ENCODE results near the gene TCEAL1. TPM values are rescaled to one million over a fixed set of nuclear protein-coding genes. Genes with fewer than 3 reads are reported as not detected.

TCEAL1 gene
- total RNA-seq: 100 to 1,000 TPM in 1 of 5 donors, 10 to 100 TPM in 3, 1 to 10 TPM in 1; 2.9 to 183 (median 43.9) TPM
- 10 to 100 TPM; 40.5 to 44.6 (median 43.1) TPM for polyA plus RNA-seq
- long read RNA-seq, donor 1, partial matches to known transcripts: 0 of 4 reads
- long read RNA-seq, donor 1, other reads (novel, unspliced or antisense): 0 of 4 reads
- long read RNA-seq, donor 2, partial matches to known transcripts: 0 of 11 reads
- long read RNA-seq, donor 2, other reads (novel, unspliced or antisense): 5 of 11 reads
- long read RNA-seq, donor 3, partial matches to known transcripts: 0 of 4 reads
- long read RNA-seq, donor 3, other reads (novel, unspliced or antisense): 0 of 4 reads
- long read RNA-seq, donor 4: 0 reads
- long read RNA-seq, donor 5, partial matches to known transcripts: 7 of 17 reads
- long read RNA-seq, donor 5, other reads (novel, unspliced or antisense): 6 of 17 reads
- long read RNA-seq, donor 6, transcript TCEAL1-201 (3 exons, 1,164 nt): major isoform, 6 of 19 reads
- long read RNA-seq, donor 6, partial matches to known transcripts: 0 of 19 reads
- long read RNA-seq, donor 6, other reads (novel, unspliced or antisense): 10 of 19 reads
- long read RNA-seq, donor 7, partial matches to known transcripts: 0 of 10 reads
- long read RNA-seq, donor 7, other reads (novel, unspliced or antisense): 6 of 10 reads
- long read RNA-seq, donor 8, transcript TCEAL1-201 (3 exons, 1,164 nt): major isoform, 5 of 10 reads
- long read RNA-seq, donor 8, partial matches to known transcripts: 0 of 10 reads
- long read RNA-seq, donor 8, other reads (novel, unspliced or antisense): 0 of 10 reads
- long read RNA-seq, donor 9, partial matches to known transcripts: 6 of 13 reads
- long read RNA-seq, donor 9, other reads (novel, unspliced or antisense): 0 of 13 reads
- long read RNA-seq, donor 10, partial matches to known transcripts: 0 of 6 reads
- long read RNA-seq, donor 10, other reads (novel, unspliced or antisense): 0 of 6 reads

- intact Hi-C loops (cut with DNase I; ENCODE audit: low total_unique reads): no loop called here
- WGBS, 5 donors: 1 to 33% (median 8%) methylated on average over 29 to 32 of the region's 32 CpGs
- TF ChIP-seq POLR2AphosphoS5 (IDR thresholded peaks at IDR 0.05) (peak in 1 of 3 donors; percentile 39), CTCF (IDR thresholded peaks at IDR 0.05) (no peak), EP300 (IDR thresholded peaks at IDR 0.05) (no peak), POLR2A (IDR thresholded peaks at IDR 0.05) (no peak)
- peak; percentile 58 to 83 for DNase-seq
- H3K4me1 ChIP-seq: peaks cover 0 to 31% (median 9%) of the 10 kb centered on the region in 4 donors
- no peaks in the 10 kb centered on the region for H3K9me3 ChIP-seq
- peak within 1 kb of the TSS; percentile 76 to 93 (median 90) for H3K27ac ChIP-seq
- H3K4me3 ChIP-seq: peak within 1 kb of the TSS; percentile 59 to 71 (median 66)
- peaks cover 0 to 5% (median 0%) of the 10 kb centered on the region in 3 donors for H3K27me3 ChIP-seq
- no peaks in the 10 kb centered on the region for H3K36me3 ChIP-seq
Measured at GRCh38 chrX:103628386-103629317, at the start of gene TCEAL1. Gene TCEAL1, plus strand, starts transcription at chrX:103628975. Its CDS starts 942 bp downstream, at chrX:103629917.

- H3K27ac ChIP-seq: peak overlapping the region in 2 of 5 donors; percentile 84 to 87
- no peak overlapping the region for H3K4me3 ChIP-seq
- TF ChIP-seq EP300 (IDR thresholded peaks at IDR 0.05): no peak
- no peak for TF ChIP-seq POLR2AphosphoS5 (IDR thresholded peaks at IDR 0.05)
- no peak for TF ChIP-seq CTCF (IDR thresholded peaks at IDR 0.05)
- TF ChIP-seq POLR2A (IDR thresholded peaks at IDR 0.05): no peak
Measured at GRCh38 chrX:103584596-103584995, 44.2 kb upstream of the TCEAL1 start.

GRCh38 chrX:103585411-103586313 lies 43.1 kb upstream of the TCEAL1 start, which contains the start of gene TCEAL4:
Gene TCEAL4, plus strand, starts transcription at chrX:103585515. Its CDS starts 1,161 bp downstream, at chrX:103586676.
- H3K4me1 ChIP-seq: peaks cover 0 to 16% (median 6%) of the 10 kb centered on the region in 4 donors
- peak; percentile 63 to 84 for DNase-seq
- peak within 1 kb of the TSS; percentile 81 to 87 (median 84) for H3K27ac ChIP-seq
- H3K27me3 ChIP-seq: no peaks in the 10 kb centered on the region
- WGBS, 5 donors: 1 to 35% (median 5%) methylated on average over 39 to 56 of the region's 56 CpGs
- TF ChIP-seq CTCF (IDR thresholded peaks at IDR 0.05) (no peak), POLR2AphosphoS5 (IDR thresholded peaks at IDR 0.05) (peak in 2 of 3 donors; percentile 40 to 47)
- peak within 1 kb of the TSS; percentile 55 to 75 (median 68) for H3K4me3 ChIP-seq
- H3K9me3 ChIP-seq: peaks cover 0 to 15% (median 6%) of the 10 kb centered on the region in 4 donors
- intact Hi-C loops (cut with DNase I; ENCODE audit: low total_unique reads): no loop called here
- no peaks in the 10 kb centered on the region for H3K36me3 ChIP-seq

More at GRCh38 chrX:103584596-103584995, 44.2 kb upstream of the TCEAL1 start:
- no peaks in the 10 kb centered on the region for H3K27me3 ChIP-seq
- no peaks in the 10 kb centered on the region for H3K36me3 ChIP-seq
- peak in 1 of 2 donors; percentile 17 for DNase-seq
- peaks cover 0 to 15% (median 6%) of the 10 kb centered on the region in 4 donors for H3K9me3 ChIP-seq
- 54 to 68% (median 67%) methylated on average over 3 of the region's 3 CpGs for WGBS, 5 donors
- H3K4me1 ChIP-seq: peaks cover 0 to 16% (median 6%) of the 10 kb centered on the region in 4 donors
- intact Hi-C loops (cut with DNase I; ENCODE audit: low total_unique reads): no loop called here
